PC-9 (cell line): ENCODE results near the gene FCHO1.

Experiments
- CTCF ChIP-seq: fragments of 200-600 bp; sonication (generic); conservative IDR thresholded peaks from 2 replicates; pipeline ENCODE4 v1.6.1; 2017; ENCODE audit warnings: mixed run types, antibody characterized with exemption, mild to moderate bottlenecking, moderate library complexity
- EZH2 ChIP-seq: fragments of 200-600 bp; sonication (generic); IDR thresholded peaks from 2 replicates; pipeline ENCODE4 v1.8.0; 2017; ENCODE audit warnings: antibody characterized with exemption, low read depth

GRCh38 chr19:17811681-17812080 lies 60.4 kb downstream of the FCHO1 start:
- no peak for TF ChIP-seq CTCF
- TF ChIP-seq EZH2 = no peak
